HCT116 (cell line): ENCODE measurements around the gene FOXF2. TPM values are rescaled to one million over a fixed set of nuclear protein-coding genes. Genes with fewer than 3 reads are reported as not detected.

ENCODE experiments used
- ATAC-seq: fragments of 200-7000 bp; cut with Tn5 transposase; 2 replicates; pipeline ENCODE4 v1.9.1; 2020; ENCODE audit warnings: mild to moderate bottlenecking, moderate library complexity
- BruUV-seq: library from RNA; stranded (reverse); fragments of 400-500 nt; replicated peaks from 2 replicates; lab custom pipeline; 2021; lab: Mats Ljungman, UMichigan
- CTCF ChIA-PET: fragments of 300-600 bp; sonication (Branson Sonifier 250); formaldehyde crosslinking; loops from one replicate; lab custom pipeline; 2021; ENCODE audit warnings: antibody characterized with exemption; lab: Charles Lee
- POLR2A ChIA-PET: fragments of 300-600, 350-600 bp; sonication (Branson Sonifier 250); formaldehyde crosslinking; loops from one replicate; lab custom pipeline; 2021; ENCODE audit warnings: antibody characterized with exemption; lab: Charles Lee
- RAD21 ChIA-PET, 2 experiments: fragments of 300-600 bp; sonication (Branson Sonifier 250); formaldehyde crosslinking; loops; one replicate each; lab custom pipeline; 2023; ENCODE audit warnings: low total read pairs in 2 of 2; ENCODE audit not compliant: uncharacterized antibody in 2 of 2, unreplicated experiment in 2 of 2, low non-redundant PET in 1 of 2; lab: Charles Lee
- DNase-seq: peaks from one replicate; pipeline ENCODE4 v3.0.0-alpha.2; 2010; ENCODE audit warnings: low read depth, low spot score
- H2AFZ ChIP-seq: fragments of 200-600 bp; shearing (Covaris generic), sonication (generic); 2 replicates; pipeline ENCODE4 v1.6.1; 2017; ENCODE audit warnings: low read depth, mixed run types, mixed read lengths, antibody characterized with exemption, low read length; ENCODE audit not compliant: poor library complexity, severe bottlenecking
- H3K27ac ChIP-seq: 2 replicates; pipeline ENCODE4 v1.5.1; 2012; ENCODE audit warnings: low read depth, low read length
- H3K27me3 ChIP-seq: fragments of 200-600 bp; sonication (generic); 2 replicates; pipeline ENCODE4 v1.6.1; 2016; ENCODE audit warnings: mixed run types, low read length, mixed read lengths; ENCODE audit not compliant: insufficient read depth
- H3K36me3 ChIP-seq, 2 experiments: fragments of 200-500 bp in 1 of 2; fragments of 200-600 bp in 1 of 2; sonication (Bioruptor generic) in 1 of 2; sonication (generic) in 1 of 2; 2 replicates each; pipeline versions ENCODE4 v1.5.1 to v1.6.1; 2014 to 2016; ENCODE audit warnings: low read length in 2 of 2, inconsistent platforms in 1 of 2, mixed read lengths in 1 of 2, mixed run types in 1 of 2; ENCODE audit not compliant: insufficient read depth in 2 of 2, control insufficient read depth in 1 of 2
- H3K4me1 ChIP-seq, 2 experiments: fragments of 200-600 bp in 1 of 2; sonication (generic) in 1 of 2; 2 replicates each; pipeline versions ENCODE4 v1.5.1 to v1.6.1; 2012 to 2017; ENCODE audit warnings: low read length in 2 of 2, inconsistent platforms in 1 of 2, mild to moderate bottlenecking in 1 of 2, mixed read lengths in 1 of 2, mixed run types in 1 of 2, moderate library complexity in 1 of 2; ENCODE audit not compliant: insufficient read depth in 2 of 2, control insufficient read depth in 1 of 2
- H3K4me2 ChIP-seq: fragments of 200-600 bp; sonication (generic); 2 replicates; pipeline ENCODE4 v1.6.1; 2017; ENCODE audit warnings: mixed run types, low read length, mixed read lengths
- H3K4me3 ChIP-seq, 2 experiments: fragments of 200-600 bp in 1 of 2; sonication (generic) in 1 of 2; replicated peaks in 1 of 2; 2 replicates each; pipeline ENCODE4 v1.5.1; 2011 to 2016; ENCODE audit warnings: low read length in 2 of 2, control low read depth in 1 of 2, low read depth in 1 of 2, mild to moderate bottlenecking in 1 of 2, mixed read lengths in 1 of 2, mixed run types in 1 of 2
- H3K79me2 ChIP-seq: fragments of 200-600 bp; sonication (generic); 2 replicates; pipeline ENCODE4 v1.6.1; 2017; ENCODE audit warnings: mild to moderate bottlenecking, mixed run types, low read length, moderate library complexity, mixed read lengths; ENCODE audit not compliant: insufficient read depth
- H3K9ac ChIP-seq: fragments of 200-600 bp; sonication (generic); 2 replicates; pipeline ENCODE4 v1.6.1; 2016; ENCODE audit warnings: low read length, mixed read lengths
- H3K9me2 ChIP-seq: fragments of 200-600 bp; sonication (generic), shearing (Covaris generic); 2 replicates; pipeline ENCODE4 v1.6.1; 2017; ENCODE audit warnings: mixed run types, mild to moderate bottlenecking, moderate library complexity; ENCODE audit not compliant: insufficient read depth
- H3K9me3 ChIP-seq, 2 experiments: fragments of 200-500 bp in 1 of 2; fragments of 200-600 bp in 1 of 2; sonication (Bioruptor generic) in 1 of 2; sonication (generic) in 1 of 2; 2 replicates each; pipeline ENCODE4 v1.6.1; 2014 to 2017; ENCODE audit warnings: low read length in 2 of 2, mixed read lengths in 2 of 2, inconsistent platforms in 1 of 2, low read depth in 1 of 2, mild to moderate bottlenecking in 1 of 2, mixed run types in 1 of 2, moderate library complexity in 1 of 2; ENCODE audit not compliant: control insufficient read depth in 1 of 2, insufficient read depth in 1 of 2
- H4K20me1 ChIP-seq: fragments of 200-600 bp; sonication (generic), shearing (Covaris generic); 2 replicates; pipeline ENCODE4 v1.6.1; 2017; ENCODE audit warnings: mixed run types, mild to moderate bottlenecking, moderate library complexity; ENCODE audit not compliant: insufficient read depth
- CBX3 ChIP-seq: IDR thresholded peaks from 2 replicates; pipeline ENCODE4 v1.6.1; 2012; ENCODE audit warnings: low read depth
- EGR1 ChIP-seq: IDR thresholded peaks from 2 replicates; pipeline ENCODE4 v1.6.1; 2012; ENCODE audit warnings: low read depth
- ELF1 ChIP-seq: IDR thresholded peaks from 2 replicates; pipeline ENCODE4 v1.6.1; 2012; ENCODE audit warnings: low read depth, borderline replicate concordance
- EZH2phosphoT487 ChIP-seq: fragments of 200-600 bp; IDR thresholded peaks from 2 replicates; pipeline ENCODE4 v1.6.1; 2018; ENCODE audit warnings: antibody characterized with exemption, borderline replicate concordance
- FOSL1 ChIP-seq: IDR thresholded peaks from 2 replicates; pipeline ENCODE4 v1.6.1; 2012; ENCODE audit warnings: low read depth
- JUND ChIP-seq: IDR thresholded peaks from 2 replicates; pipeline ENCODE4 v1.6.1; 2012
- POLR2AphosphoS5 ChIP-seq: IDR thresholded peaks from 2 replicates; pipeline ENCODE4 v1.6.1; 2011; ENCODE audit warnings: mild to moderate bottlenecking, low read depth, low read length, moderate library complexity
- RAD21 ChIP-seq: IDR thresholded peaks from 2 replicates; pipeline ENCODE4 v1.6.1; 2012; ENCODE audit warnings: low read depth, mild to moderate bottlenecking
- SRF ChIP-seq: IDR thresholded peaks from 2 replicates; pipeline ENCODE4 v1.6.1; 2012; ENCODE audit warnings: low read depth
- YY1 ChIP-seq: IDR thresholded peaks from 2 replicates; pipeline ENCODE4 v1.6.1; 2011; ENCODE audit warnings: low read length, low read depth, moderate library complexity, mild to moderate bottlenecking; ENCODE audit not compliant: insufficient replicate concordance; ENCODE audit errors: extremely low read depth
- ZFX ChIP-seq: fragments of 450-650 bp; IDR thresholded peaks from 2 replicates; pipeline ENCODE4 v1.6.1; 2017
- ZNF274 ChIP-seq: fragments of 200-500 bp; sonication (Bioruptor generic); IDR thresholded peaks from 2 replicates; pipeline ENCODE4 v1.6.1; 2014; ENCODE audit warnings: mild to moderate bottlenecking, low read depth, low read length, inconsistent platforms
- intact Hi-C: fragments of 100-400 bp; cut with micrococcal nuclease; formaldehyde crosslinking; loops from 2 replicates; pipeline ENCODE4 v1.10.0; 2022
- total RNA-seq: library from RNA; stranded (reverse); gene quantifications from one replicate; pipeline ENCODE4 v1.2.1, GENCODE V29; 2021; ENCODE audit not compliant: unreplicated experiment
- TF ChIP-seq, protein P1 (sequence below): IDR thresholded peaks from 2 replicates; pipeline ENCODE4 v1.6.1; 2012; ENCODE audit warnings: low read depth
- TF ChIP-seq, protein P2 (sequence below): IDR thresholded peaks from 2 replicates; pipeline ENCODE4 v1.6.1; 2011; ENCODE audit warnings: mild to moderate bottlenecking, low read length, moderate library complexity; ENCODE audit not compliant: insufficient replicate concordance; ENCODE audit errors: extremely low read depth

Gene FOXF2
- total RNA-seq, 1 experiment from 2014 or later: not detected

DNA sequence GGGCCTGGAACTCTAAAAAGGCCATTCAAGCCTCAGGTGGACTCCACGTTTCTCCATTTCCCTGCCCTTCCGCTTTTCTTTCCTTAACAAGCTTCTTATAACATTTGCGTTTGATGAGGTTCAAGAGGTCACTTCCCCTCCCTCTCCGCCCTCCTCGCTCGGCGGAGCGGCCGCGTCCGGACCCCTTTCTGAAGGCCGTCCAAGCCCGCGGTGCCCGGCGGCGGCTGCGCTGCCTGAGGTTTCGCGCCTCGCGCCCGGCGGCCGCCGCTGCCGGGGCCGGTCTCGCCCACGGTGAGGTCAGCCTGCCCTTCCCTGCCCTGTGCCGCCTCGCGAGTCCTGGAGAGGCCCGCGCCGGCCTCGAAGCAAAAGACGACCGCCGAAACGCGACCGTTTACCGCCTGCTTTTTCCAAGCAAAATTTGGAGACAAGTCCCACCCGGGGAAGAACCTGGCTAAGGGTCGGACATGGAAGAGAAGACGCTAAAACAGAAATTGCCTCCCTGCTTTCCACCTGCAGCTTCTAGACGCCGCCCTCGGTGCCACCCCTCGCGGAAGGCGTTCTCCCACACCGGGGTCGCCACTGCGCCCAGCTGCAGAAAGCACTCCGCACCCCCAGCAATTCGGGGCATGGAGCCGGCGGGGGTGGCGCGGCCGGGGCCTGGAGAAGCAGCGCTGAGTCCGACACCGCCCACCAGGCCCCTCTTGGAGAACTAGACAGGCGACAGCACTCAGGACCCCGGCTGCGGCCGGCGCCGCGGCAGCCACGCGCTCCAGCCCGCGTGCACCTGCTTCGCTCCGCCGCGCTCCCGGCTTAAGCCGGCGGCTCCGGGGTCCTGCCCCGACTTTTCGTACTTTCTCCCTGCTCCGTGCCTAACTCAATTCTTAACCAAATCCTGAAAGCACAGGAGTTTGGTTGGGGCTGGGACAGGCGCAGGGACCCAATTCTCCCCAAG, 11.0 kb upstream of the FOXF2 start (continued):
- TF ChIP-seq ZFX (no peak), EZH2phosphoT487 (no peak), ZNF274 (no peak), CBX3 (no peak)

DNA sequence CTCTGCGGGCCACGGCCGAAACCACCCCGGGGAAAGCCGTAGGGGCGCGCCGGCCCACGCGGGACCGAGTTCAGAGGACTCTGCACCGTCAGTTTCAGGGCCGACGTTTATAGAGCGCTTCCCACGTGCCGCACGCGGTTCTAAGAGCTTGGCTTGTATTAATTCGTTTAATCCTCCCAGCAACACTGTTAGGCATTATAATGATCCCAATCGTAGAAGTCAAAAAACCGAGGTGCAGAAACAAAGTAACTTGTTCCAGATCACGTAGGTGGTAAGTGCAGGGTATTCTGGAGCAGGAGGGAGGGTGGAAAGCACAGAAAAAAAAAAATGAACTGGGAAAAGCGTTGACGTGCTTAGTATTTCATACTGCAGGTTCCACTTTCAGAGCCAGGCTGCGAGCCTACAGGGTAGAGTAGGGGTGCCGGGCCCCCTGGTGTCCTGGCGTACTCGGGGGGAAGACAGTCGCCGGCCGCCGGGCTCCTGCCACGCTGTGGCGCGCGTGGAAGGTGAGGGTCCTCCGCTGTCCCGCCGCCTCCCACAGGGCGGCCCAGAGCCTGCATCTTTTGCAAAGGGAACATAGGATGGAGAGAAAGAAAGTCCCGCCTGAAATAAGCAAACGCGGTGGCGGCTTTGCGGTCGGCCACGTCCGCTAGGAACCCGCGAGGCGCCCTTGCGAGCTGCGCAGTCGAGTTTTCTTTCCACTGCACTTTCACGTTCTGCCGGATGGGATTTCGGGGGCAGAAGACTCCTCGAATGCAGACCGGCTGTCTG, 10.2 kb upstream of the FOXF2 start:
- no peak overlapping the region for H3K9ac ChIP-seq
- H3K27ac ChIP-seq: no peak overlapping the region
- intact Hi-C loops: no loop called here
- CTCF ChIA-PET: no interaction called here
- TF ChIP-seq, protein P1, sequence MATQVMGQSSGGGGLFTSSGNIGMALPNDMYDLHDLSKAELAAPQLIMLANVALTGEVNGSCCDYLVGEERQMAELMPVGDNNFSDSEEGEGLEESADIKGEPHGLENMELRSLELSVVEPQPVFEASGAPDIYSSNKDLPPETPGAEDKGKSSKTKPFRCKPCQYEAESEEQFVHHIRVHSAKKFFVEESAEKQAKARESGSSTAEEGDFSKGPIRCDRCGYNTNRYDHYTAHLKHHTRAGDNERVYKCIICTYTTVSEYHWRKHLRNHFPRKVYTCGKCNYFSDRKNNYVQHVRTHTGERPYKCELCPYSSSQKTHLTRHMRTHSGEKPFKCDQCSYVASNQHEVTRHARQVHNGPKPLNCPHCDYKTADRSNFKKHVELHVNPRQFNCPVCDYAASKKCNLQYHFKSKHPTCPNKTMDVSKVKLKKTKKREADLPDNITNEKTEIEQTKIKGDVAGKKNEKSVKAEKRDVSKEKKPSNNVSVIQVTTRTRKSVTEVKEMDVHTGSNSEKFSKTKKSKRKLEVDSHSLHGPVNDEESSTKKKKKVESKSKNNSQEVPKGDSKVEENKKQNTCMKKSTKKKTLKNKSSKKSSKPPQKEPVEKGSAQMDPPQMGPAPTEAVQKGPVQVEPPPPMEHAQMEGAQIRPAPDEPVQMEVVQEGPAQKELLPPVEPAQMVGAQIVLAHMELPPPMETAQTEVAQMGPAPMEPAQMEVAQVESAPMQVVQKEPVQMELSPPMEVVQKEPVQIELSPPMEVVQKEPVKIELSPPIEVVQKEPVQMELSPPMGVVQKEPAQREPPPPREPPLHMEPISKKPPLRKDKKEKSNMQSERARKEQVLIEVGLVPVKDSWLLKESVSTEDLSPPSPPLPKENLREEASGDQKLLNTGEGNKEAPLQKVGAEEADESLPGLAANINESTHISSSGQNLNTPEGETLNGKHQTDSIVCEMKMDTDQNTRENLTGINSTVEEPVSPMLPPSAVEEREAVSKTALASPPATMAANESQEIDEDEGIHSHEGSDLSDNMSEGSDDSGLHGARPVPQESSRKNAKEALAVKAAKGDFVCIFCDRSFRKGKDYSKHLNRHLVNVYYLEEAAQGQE: no peak
- TF ChIP-seq FOSL1: no peak
- TF ChIP-seq, protein P2, sequence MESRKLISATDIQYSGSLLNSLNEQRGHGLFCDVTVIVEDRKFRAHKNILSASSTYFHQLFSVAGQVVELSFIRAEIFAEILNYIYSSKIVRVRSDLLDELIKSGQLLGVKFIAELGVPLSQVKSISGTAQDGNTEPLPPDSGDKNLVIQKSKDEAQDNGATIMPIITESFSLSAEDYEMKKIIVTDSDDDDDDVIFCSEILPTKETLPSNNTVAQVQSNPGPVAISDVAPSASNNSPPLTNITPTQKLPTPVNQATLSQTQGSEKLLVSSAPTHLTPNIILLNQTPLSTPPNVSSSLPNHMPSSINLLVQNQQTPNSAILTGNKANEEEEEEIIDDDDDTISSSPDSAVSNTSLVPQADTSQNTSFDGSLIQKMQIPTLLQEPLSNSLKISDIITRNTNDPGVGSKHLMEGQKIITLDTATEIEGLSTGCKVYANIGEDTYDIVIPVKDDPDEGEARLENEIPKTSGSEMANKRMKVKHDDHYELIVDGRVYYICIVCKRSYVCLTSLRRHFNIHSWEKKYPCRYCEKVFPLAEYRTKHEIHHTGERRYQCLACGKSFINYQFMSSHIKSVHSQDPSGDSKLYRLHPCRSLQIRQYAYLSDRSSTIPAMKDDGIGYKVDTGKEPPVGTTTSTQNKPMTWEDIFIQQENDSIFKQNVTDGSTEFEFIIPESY: no peak
- TF ChIP-seq JUND: no peak
- TF ChIP-seq YY1: no peak
- no peak for TF ChIP-seq ZNF274
- TF ChIP-seq ELF1: no peak
- no peak for TF ChIP-seq SRF
- no peak for TF ChIP-seq POLR2AphosphoS5
- TF ChIP-seq EGR1: no peak
- TF ChIP-seq RAD21: no peak
- no peak for TF ChIP-seq ZFX
- TF ChIP-seq, all 23 proteins: peak for 0
- ChIA-PET POLR2A (no interaction called here), RAD21 (no interaction called here)
- Histone ChIP-seq H3K9me3 (no peaks in the 10 kb centered on the region), H2AFZ (no peak overlapping the region), H3K9me2 (no peaks in the 10 kb centered on the region), H3K4me1 (peaks cover 0 to 8% of the 10 kb centered on the region in 2 experiments; a peak in 1 of 4 replicates), H3K27me3 (no peaks in the 10 kb centered on the region), H3K36me3 (no peaks in the 10 kb centered on the region), H3K4me2 (no peak overlapping the region), H3K79me2 (no peaks in the 10 kb centered on the region), H4K20me1 (no peaks in the 10 kb centered on the region), H3K4me3 (no peak overlapping the region)
- DNase-seq (no peak), ATAC-seq (no peak)
- no TSS peak for BruUV-seq
